SK-N-SH (cell line): ENCODE results near the gene SIN3A. TPM values are rescaled to one million over a fixed set of nuclear protein-coding genes. Genes with fewer than 3 reads are reported as not detected.

ENCODE experiments used
- CTCF ChIA-PET: fragments of 300-600, 350-600 bp; formaldehyde crosslinking; extraction: SDS; loops from one replicate; lab custom pipeline; 2021; lab: Yijun Ruan, JAX
- POLR2A ChIA-PET: fragments of 350-600 bp; sonication (Branson Sonifier 250); formaldehyde crosslinking; extraction: SDS; loops from one replicate; lab custom pipeline; 2020; ENCODE audit warnings: antibody characterized with exemption, inconsistent platforms; lab: Yijun Ruan, JAX
- DNase-seq: peaks from one replicate; pipeline ENCODE4 v3.0.0; 2012
- H2AFZ ChIP-seq: fragments of 200-600 bp; sonication (generic); 2 replicates; pipeline ENCODE4 v1.8.1; 2016; ENCODE audit warnings: antibody characterized with exemption, mild to moderate bottlenecking, low read depth
- H3F3A ChIP-seq: fragments of 200-600 bp; sonication (generic); replicated peaks from 2 replicates; pipeline ENCODE3; 2016; ENCODE audit warnings: antibody characterized with exemption, mild to moderate bottlenecking; ENCODE audit not compliant: insufficient read depth
- H3K27ac ChIP-seq, 2 experiments: fragments of 200-500 bp in 1 of 2; fragments of 200-600 bp in 1 of 2; sonication (Bioruptor generic) in 1 of 2; sonication (generic), shearing (Covaris generic) in 1 of 2; 2 replicates each; pipeline versions ENCODE4 v1.5.1 to v1.6.1; 2014 to 2016; ENCODE audit warnings: low read depth in 2 of 2, inconsistent platforms in 1 of 2, low read length in 1 of 2, mild to moderate bottlenecking in 1 of 2, mixed read lengths in 1 of 2
- H3K27me3 ChIP-seq: fragments of 200-600 bp; sonication (generic), shearing (Covaris generic); 2 replicates; pipeline ENCODE4 v1.6.1; 2016; ENCODE audit warnings: mixed run types; ENCODE audit not compliant: insufficient read depth
- H3K36me3 ChIP-seq, 2 experiments: fragments of 200-500 bp in 1 of 2; fragments of 200-600 bp in 1 of 2; sonication (Bioruptor generic) in 1 of 2; sonication (generic) in 1 of 2; replicated peaks in 1 of 2; 2 replicates each; pipeline versions ENCODE3 to v1.5.1; 2014 to 2016; ENCODE audit warnings: low read length in 1 of 2, mild to moderate bottlenecking in 1 of 2; ENCODE audit not compliant: insufficient read depth in 2 of 2, control insufficient read depth in 1 of 2
- H3K4me1 ChIP-seq, 2 experiments: fragments of 200-500 bp in 1 of 2; fragments of 200-600 bp in 1 of 2; sonication (Bioruptor generic) in 1 of 2; sonication (generic), shearing (Covaris generic) in 1 of 2; 2 replicates each; pipeline versions ENCODE4 v1.5.1 to v1.6.1; 2014 to 2016; ENCODE audit warnings: low read depth in 1 of 2, low read length in 1 of 2, mixed run types in 1 of 2; ENCODE audit not compliant: insufficient read depth in 2 of 2, control insufficient read depth in 1 of 2
- H3K4me2 ChIP-seq: fragments of 200-600 bp; sonication (generic), shearing (Covaris generic); 2 replicates; pipeline ENCODE4 v1.6.1; 2017; ENCODE audit warnings: mixed run types
- H3K4me3 ChIP-seq, 2 experiments: fragments of 200-500 bp in 1 of 2; fragments of 200-600 bp in 1 of 2; sonication (Bioruptor generic) in 1 of 2; sonication (generic), shearing (Covaris generic) in 1 of 2; 2 replicates each; pipeline versions ENCODE4 v1.5.1 to v1.8.1; 2014 to 2016; ENCODE audit warnings: low read depth in 2 of 2, inconsistent platforms in 1 of 2, low read length in 1 of 2, mild to moderate bottlenecking in 1 of 2, mixed read lengths in 1 of 2, moderate library complexity in 1 of 2
- H3K79me2 ChIP-seq: fragments of 200-600 bp; sonication (generic); 2 replicates; pipeline ENCODE4 v1.8.1; 2017; ENCODE audit warnings: mild to moderate bottlenecking; ENCODE audit not compliant: insufficient read depth
- H3K9ac ChIP-seq: fragments of 200-600 bp; sonication (generic); 2 replicates; pipeline ENCODE4 v1.6.1; 2017; ENCODE audit warnings: mixed run types
- H3K9me2 ChIP-seq: fragments of 200-600 bp; sonication (generic); 2 replicates; pipeline ENCODE4 v1.6.1; 2017; ENCODE audit warnings: mixed run types
- H3K9me3 ChIP-seq: fragments of 200-600 bp; sonication (generic); 2 replicates; pipeline ENCODE4 v1.6.1; 2017; ENCODE audit warnings: mixed run types, mild to moderate bottlenecking, moderate library complexity
- H4K20me1 ChIP-seq: fragments of 200-600 bp; sonication (generic); 2 replicates; pipeline ENCODE4 v1.6.1; 2017; ENCODE audit warnings: mild to moderate bottlenecking, mixed run types; ENCODE audit not compliant: insufficient read depth
- ELF1 ChIP-seq: IDR thresholded peaks from 2 replicates; pipeline ENCODE4 v1.4.0; 2012
- EP300 ChIP-seq, 2 experiments: IDR thresholded peaks; 2 replicates each; pipeline versions ENCODE4 v1.4.0 to v1.6.1; 2012; ENCODE audit warnings: borderline replicate concordance in 1 of 2, low read depth in 1 of 2, low read length in 1 of 2
- EZH2phosphoT487 ChIP-seq: fragments of 200-600 bp; sonication (generic); IDR thresholded peaks from 2 replicates; pipeline ENCODE4 v1.6.1; 2017; ENCODE audit warnings: low read depth, mixed run types, mild to moderate bottlenecking, antibody characterized with exemption, moderate library complexity, borderline replicate concordance
- FOXJ3 ChIP-seq: sonication (generic); formaldehyde crosslinking; IDR thresholded peaks from 2 replicates; pipeline ENCODE4 v1.5.1; 2020; ENCODE audit warnings: mild to moderate bottlenecking, missing genetic modification reagents
- FOXM1 ChIP-seq: IDR thresholded peaks from 2 replicates; pipeline ENCODE4 v1.4.0; 2012; ENCODE audit warnings: low read depth, mild to moderate bottlenecking
- GABPA ChIP-seq: IDR thresholded peaks from 2 replicates; pipeline ENCODE4 v1.4.0; 2012; ENCODE audit warnings: low read depth, mild to moderate bottlenecking
- JUND ChIP-seq: IDR thresholded peaks from 2 replicates; pipeline ENCODE4 v1.4.0; 2012
- NFIC ChIP-seq: IDR thresholded peaks from 2 replicates; pipeline ENCODE4 v1.4.0; 2012; ENCODE audit warnings: borderline replicate concordance
- POLR2AphosphoS5 ChIP-seq: IDR thresholded peaks from 2 replicates; pipeline ENCODE4 v1.6.1; 2012; ENCODE audit warnings: low read depth, low read length
- RCOR1 ChIP-seq: fragments of 150-350 bp; IDR thresholded peaks from 2 replicates; pipeline ENCODE4 v1.6.1; 2017; ENCODE audit warnings: antibody characterized with exemption, low read length
- RFX5 ChIP-seq: IDR thresholded peaks from 2 replicates; pipeline ENCODE4 v1.6.1; 2012; ENCODE audit warnings: mild to moderate bottlenecking, improper control_type of control experiment, low read length
- RXRA ChIP-seq: IDR thresholded peaks from 2 replicates; pipeline ENCODE4 v1.4.0; 2012; ENCODE audit warnings: low read depth, mild to moderate bottlenecking, borderline replicate concordance
- SIN3A ChIP-seq: IDR thresholded peaks from 2 replicates; pipeline ENCODE4 v1.6.1; 2012; ENCODE audit warnings: low read depth, mild to moderate bottlenecking, low read length, moderate library complexity, borderline replicate concordance
- YY1 ChIP-seq: IDR thresholded peaks from 2 replicates; pipeline ENCODE4 v1.4.0; 2012; ENCODE audit warnings: low read depth, mild to moderate bottlenecking
- WGBS: methylation state at CpG from one replicate; pipeline ENCODE4 v1.1.6; 2017; ENCODE audit warnings: low lambda C conversion rate; 5-methylcytosine and 5-hydroxymethylcytosine counted together
- polyA plus RNA-seq, 3 experiments: library from polyadenylated mRNA; depleted of rRNA; stranded (reverse); fragments of >200 nt; gene quantifications; 2 replicates each; pipeline ENCODE4 v1.2.3, GENCODE V29; 2012
- TF ChIP-seq, protein P1 (sequence below): fragments of 200-600 bp; sonication (generic); IDR thresholded peaks from 2 replicates; pipeline ENCODE4 v1.6.1; 2017; ENCODE audit warnings: antibody characterized with exemption, mild to moderate bottlenecking, moderate library complexity
- TF ChIP-seq, protein P2 (sequence below): IDR thresholded peaks from 2 replicates; pipeline ENCODE4 v1.4.0; 2012; ENCODE audit warnings: low read depth, borderline replicate concordance
- TF ChIP-seq, protein P3 (sequence below): IDR thresholded peaks from 2 replicates; pipeline ENCODE4 v1.4.0; 2012; ENCODE audit warnings: low read depth
- TF ChIP-seq, protein P4 (sequence below): IDR thresholded peaks from 2 replicates; pipeline ENCODE4; 2012
- TF ChIP-seq, protein P5 (sequence below): fragments of 150-350 bp; IDR thresholded peaks from 2 replicates; pipeline ENCODE4 v1.6.1; 2016; ENCODE audit warnings: mild to moderate bottlenecking, low read depth, low read length

The SIN3A gene
- polyA plus RNA-seq, 1 of the 3 experiments (the other 2 are of a cell fraction): 32.2 TPM

DNA sequence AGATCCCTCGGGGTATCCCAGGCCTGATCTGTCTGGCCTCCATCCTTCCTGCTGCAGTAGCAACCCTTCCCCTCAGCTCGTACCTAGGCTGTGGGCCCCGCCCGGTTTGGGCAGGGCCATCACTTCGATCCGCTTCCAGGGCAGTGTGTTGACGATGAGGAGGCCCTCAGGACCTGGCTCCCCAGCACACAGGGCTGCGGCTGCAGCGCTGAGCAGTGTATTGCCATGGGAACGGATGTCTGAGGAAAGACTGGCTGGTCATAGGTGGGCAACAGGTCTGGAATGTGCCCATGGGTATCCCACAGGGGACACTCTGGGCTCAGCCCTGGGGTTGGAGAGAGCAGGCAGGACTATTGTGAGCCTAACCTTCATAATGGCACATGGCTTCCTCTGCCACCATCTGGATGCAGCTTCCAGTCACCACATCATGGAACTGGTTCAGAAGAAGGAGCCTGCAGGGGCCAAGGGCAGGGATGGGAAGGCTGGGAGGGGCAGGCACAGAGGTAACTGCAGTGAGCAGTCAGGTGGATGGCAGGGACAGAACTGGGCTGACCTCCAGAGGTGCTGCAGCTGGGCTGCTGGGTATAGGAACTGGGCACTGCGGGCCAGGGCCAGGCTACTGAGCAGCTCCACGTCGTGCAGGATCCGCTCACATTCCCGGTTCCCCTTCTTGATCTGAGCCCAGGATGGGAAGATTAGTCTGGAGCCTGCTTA lies 91.8 kb downstream of the SIN3A start:
- Histone ChIP-seq H3K79me2 (no peaks in the 10 kb centered on the region), H3K27me3 (no peaks in the 10 kb centered on the region), H3K4me3 (no peak overlapping the region), H4K20me1 (no peaks in the 10 kb centered on the region), H3K4me2 (no peak overlapping the region), H3F3A (no peaks in the 10 kb centered on the region), H3K4me1 (no peaks in the 10 kb centered on the region), H3K9me3 (no peaks in the 10 kb centered on the region), H2AFZ (no peak overlapping the region), H3K9me2 (no peaks in the 10 kb centered on the region), H3K36me3 (peaks cover under 1 to 63% of the 10 kb centered on the region in 2 experiments), H3K9ac (no peak overlapping the region), H3K27ac (no peak overlapping the region)
- WGBS: 89% methylated on average over 6 of the region's 15 CpGs
- TF ChIP-seq NFIC: no peak
- TF ChIP-seq, protein P1, sequence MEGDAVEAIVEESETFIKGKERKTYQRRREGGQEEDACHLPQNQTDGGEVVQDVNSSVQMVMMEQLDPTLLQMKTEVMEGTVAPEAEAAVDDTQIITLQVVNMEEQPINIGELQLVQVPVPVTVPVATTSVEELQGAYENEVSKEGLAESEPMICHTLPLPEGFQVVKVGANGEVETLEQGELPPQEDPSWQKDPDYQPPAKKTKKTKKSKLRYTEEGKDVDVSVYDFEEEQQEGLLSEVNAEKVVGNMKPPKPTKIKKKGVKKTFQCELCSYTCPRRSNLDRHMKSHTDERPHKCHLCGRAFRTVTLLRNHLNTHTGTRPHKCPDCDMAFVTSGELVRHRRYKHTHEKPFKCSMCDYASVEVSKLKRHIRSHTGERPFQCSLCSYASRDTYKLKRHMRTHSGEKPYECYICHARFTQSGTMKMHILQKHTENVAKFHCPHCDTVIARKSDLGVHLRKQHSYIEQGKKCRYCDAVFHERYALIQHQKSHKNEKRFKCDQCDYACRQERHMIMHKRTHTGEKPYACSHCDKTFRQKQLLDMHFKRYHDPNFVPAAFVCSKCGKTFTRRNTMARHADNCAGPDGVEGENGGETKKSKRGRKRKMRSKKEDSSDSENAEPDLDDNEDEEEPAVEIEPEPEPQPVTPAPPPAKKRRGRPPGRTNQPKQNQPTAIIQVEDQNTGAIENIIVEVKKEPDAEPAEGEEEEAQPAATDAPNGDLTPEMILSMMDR: no peak
- TF ChIP-seq RCOR1: no peak
- TF ChIP-seq JUND: no peak
- no peak for TF ChIP-seq RXRA
- TF ChIP-seq, protein P2, sequence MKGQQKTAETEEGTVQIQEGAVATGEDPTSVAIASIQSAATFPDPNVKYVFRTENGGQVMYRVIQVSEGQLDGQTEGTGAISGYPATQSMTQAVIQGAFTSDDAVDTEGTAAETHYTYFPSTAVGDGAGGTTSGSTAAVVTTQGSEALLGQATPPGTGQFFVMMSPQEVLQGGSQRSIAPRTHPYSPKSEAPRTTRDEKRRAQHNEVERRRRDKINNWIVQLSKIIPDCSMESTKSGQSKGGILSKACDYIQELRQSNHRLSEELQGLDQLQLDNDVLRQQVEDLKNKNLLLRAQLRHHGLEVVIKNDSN: no peak
- TF ChIP-seq, protein P3, sequence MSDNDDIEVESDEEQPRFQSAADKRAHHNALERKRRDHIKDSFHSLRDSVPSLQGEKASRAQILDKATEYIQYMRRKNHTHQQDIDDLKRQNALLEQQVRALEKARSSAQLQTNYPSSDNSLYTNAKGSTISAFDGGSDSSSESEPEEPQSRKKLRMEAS: no peak
- no peak for TF ChIP-seq SIN3A
- no peak for TF ChIP-seq POLR2AphosphoS5
- no peak for TF ChIP-seq FOXM1
- TF ChIP-seq EZH2phosphoT487: no peak
- no peak for TF ChIP-seq RFX5
- TF ChIP-seq, protein P4, sequence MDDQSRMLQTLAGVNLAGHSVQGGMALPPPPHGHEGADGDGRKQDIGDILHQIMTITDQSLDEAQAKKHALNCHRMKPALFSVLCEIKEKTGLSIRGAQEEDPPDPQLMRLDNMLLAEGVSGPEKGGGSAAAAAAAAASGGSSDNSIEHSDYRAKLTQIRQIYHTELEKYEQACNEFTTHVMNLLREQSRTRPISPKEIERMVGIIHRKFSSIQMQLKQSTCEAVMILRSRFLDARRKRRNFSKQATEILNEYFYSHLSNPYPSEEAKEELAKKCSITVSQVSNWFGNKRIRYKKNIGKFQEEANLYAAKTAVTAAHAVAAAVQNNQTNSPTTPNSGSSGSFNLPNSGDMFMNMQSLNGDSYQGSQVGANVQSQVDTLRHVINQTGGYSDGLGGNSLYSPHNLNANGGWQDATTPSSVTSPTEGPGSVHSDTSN: no peak
- no peak for TF ChIP-seq GABPA
- no peak for TF ChIP-seq ELF1
- TF ChIP-seq, protein P5, sequence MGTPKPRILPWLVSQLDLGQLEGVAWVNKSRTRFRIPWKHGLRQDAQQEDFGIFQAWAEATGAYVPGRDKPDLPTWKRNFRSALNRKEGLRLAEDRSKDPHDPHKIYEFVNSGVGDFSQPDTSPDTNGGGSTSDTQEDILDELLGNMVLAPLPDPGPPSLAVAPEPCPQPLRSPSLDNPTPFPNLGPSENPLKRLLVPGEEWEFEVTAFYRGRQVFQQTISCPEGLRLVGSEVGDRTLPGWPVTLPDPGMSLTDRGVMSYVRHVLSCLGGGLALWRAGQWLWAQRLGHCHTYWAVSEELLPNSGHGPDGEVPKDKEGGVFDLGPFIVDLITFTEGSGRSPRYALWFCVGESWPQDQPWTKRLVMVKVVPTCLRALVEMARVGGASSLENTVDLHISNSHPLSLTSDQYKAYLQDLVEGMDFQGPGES: no peak
- no peak for TF ChIP-seq EP300 (IDR thresholded peaks at IDR 0.05; ENCODE audit: borderline replicate concordance in 1 of 2, low read depth in 1 of 2, low read length in 1 of 2)
- TF ChIP-seq FOXJ3 (CRISPR knock-in tag): no peak
- no peak for TF ChIP-seq YY1
- no peak for DNase-seq
- ChIA-PET POLR2A (interaction anchor here (1.1 kb wide), 1 partner anchor 8 kb away, joined by 6 read pairs; the partner anchor contains the start of gene MAN2C1), CTCF (interaction anchor here (0.7 to 0.8 kb wide), 2 partner anchors 8 to 13 kb away, joined by 3 to 4 read pairs; no protein-coding TSS in a partner anchor)
